Measurements from ENCODE around the gene COG2. TPM values are rescaled to one million over a fixed set of nuclear protein-coding genes. Genes with fewer than 3 reads are reported as not detected.

COG2 gene
- total and polyA plus RNA-seq, 2 of the 13 experiments (the other 11 are each of a cell fraction or from before 2014, with no cell fraction given), result 16.8 to 36.3 TPM

DNA sequence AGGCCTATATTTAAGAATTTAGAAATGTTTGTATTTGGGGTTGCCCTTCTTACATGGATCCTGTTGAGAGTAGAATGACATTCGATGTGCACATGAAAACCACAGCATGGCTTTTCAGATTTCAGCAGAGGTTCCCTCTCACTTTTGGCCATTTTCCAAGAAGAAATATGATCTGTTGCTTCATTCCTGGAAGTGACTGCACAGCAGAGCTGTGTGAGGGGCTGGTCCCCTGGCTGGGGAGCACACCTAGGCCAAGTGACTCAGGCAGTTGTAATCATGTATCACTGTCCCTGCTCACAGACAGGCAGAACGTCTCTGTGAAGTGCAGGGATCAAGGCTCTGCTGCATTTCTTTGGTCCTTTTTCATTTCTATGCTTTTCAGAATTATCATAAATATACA lies 39.3 kb downstream of the COG2 start (continued):
- TF ChIP-seq SETDB1 (CRISPR knock-in tag; IDR thresholded peaks at IDR 0.05; ENCODE audit: borderline replicate concordance) (no peak), GATAD1 (CRISPR knock-in tag; IDR thresholded peaks at IDR 0.05) (peak; percentile 27; the same call in 1 of the 2 replicates), ZNF878 (CRISPR knock-in tag; IDR thresholded peaks at IDR 0.05) (no peak), TBX2 (CRISPR knock-in tag; IDR thresholded peaks at IDR 0.05; ENCODE audit: borderline replicate concordance) (0 out of 2 replicates have a peak, but pooled peaks have one; percentile 37), CREB1 (IDR thresholded peaks at IDR 0.05) (no peak), CREB1 (CRISPR knock-in tag; IDR thresholded peaks at IDR 0.05) (peak; percentile 87), ZNF3 (CRISPR knock-in tag; IDR thresholded peaks at IDR 0.05) (no peak), JARID2 (CRISPR knock-in tag; IDR thresholded peaks at IDR 0.05; ENCODE audit: insufficient replicate concordance) (no peak), HHEX (CRISPR knock-in tag; IDR thresholded peaks at IDR 0.05) (no peak), ATF1 (CRISPR knock-in tag; IDR thresholded peaks at IDR 0.05) (peak; percentile 54; the same call in 1 of the 2 replicates), DNMT1 (CRISPR knock-in tag; IDR thresholded peaks at IDR 0.05) (no peak), HDAC2 (CRISPR knock-in tag; IDR thresholded peaks at IDR 0.05) (no peak), ARNT2 (CRISPR knock-in tag; IDR thresholded peaks at IDR 0.05; ENCODE audit: low read depth) (no peak), KDM6A (CRISPR knock-in tag; IDR thresholded peaks at IDR 0.05; ENCODE audit: low read depth) (no peak), SIX1 (CRISPR knock-in tag; IDR thresholded peaks at IDR 0.05; ENCODE audit: borderline replicate concordance) (peak; percentile 98), FOXM1 (CRISPR knock-in tag; IDR thresholded peaks at IDR 0.05) (no peak), FOSL1 (CRISPR knock-in tag; IDR thresholded peaks at IDR 0.05; ENCODE audit: borderline replicate concordance) (no peak), SMC3 (IDR thresholded peaks at IDR 0.05; ENCODE audit: low read length) (peak; percentile 13; the same call in 1 of the 2 replicates), ZNF264 (CRISPR knock-in tag; IDR thresholded peaks at IDR 0.05) (no peak), NR2F6 (IDR thresholded peaks at IDR 0.05) (no peak), NR2F6 (CRISPR knock-in tag; IDR thresholded peaks at IDR 0.05) (peak; percentile 45; the same call in 1 of the 2 replicates)
- TF ChIP-seq, protein P1, sequence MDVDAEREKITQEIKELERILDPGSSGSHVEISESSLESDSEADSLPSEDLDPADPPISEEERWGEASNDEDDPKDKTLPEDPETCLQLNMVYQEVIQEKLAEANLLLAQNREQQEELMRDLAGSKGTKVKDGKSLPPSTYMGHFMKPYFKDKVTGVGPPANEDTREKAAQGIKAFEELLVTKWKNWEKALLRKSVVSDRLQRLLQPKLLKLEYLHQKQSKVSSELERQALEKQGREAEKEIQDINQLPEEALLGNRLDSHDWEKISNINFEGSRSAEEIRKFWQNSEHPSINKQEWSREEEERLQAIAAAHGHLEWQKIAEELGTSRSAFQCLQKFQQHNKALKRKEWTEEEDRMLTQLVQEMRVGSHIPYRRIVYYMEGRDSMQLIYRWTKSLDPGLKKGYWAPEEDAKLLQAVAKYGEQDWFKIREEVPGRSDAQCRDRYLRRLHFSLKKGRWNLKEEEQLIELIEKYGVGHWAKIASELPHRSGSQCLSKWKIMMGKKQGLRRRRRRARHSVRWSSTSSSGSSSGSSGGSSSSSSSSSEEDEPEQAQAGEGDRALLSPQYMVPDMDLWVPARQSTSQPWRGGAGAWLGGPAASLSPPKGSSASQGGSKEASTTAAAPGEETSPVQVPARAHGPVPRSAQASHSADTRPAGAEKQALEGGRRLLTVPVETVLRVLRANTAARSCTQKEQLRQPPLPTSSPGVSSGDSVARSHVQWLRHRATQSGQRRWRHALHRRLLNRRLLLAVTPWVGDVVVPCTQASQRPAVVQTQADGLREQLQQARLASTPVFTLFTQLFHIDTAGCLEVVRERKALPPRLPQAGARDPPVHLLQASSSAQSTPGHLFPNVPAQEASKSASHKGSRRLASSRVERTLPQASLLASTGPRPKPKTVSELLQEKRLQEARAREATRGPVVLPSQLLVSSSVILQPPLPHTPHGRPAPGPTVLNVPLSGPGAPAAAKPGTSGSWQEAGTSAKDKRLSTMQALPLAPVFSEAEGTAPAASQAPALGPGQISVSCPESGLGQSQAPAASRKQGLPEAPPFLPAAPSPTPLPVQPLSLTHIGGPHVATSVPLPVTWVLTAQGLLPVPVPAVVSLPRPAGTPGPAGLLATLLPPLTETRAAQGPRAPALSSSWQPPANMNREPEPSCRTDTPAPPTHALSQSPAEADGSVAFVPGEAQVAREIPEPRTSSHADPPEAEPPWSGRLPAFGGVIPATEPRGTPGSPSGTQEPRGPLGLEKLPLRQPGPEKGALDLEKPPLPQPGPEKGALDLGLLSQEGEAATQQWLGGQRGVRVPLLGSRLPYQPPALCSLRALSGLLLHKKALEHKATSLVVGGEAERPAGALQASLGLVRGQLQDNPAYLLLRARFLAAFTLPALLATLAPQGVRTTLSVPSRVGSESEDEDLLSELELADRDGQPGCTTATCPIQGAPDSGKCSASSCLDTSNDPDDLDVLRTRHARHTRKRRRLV (CRISPR knock-in tag; IDR thresholded peaks at IDR 0.05), result no peak
- TF ChIP-seq, protein P2, sequence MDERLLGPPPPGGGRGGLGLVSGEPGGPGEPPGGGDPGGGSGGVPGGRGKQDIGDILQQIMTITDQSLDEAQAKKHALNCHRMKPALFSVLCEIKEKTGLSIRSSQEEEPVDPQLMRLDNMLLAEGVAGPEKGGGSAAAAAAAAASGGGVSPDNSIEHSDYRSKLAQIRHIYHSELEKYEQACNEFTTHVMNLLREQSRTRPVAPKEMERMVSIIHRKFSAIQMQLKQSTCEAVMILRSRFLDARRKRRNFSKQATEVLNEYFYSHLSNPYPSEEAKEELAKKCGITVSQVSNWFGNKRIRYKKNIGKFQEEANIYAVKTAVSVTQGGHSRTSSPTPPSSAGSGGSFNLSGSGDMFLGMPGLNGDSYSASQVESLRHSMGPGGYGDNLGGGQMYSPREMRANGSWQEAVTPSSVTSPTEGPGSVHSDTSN (CRISPR knock-in tag; IDR thresholded peaks at IDR 0.05), result no peak
- TF ChIP-seq, protein P3, sequence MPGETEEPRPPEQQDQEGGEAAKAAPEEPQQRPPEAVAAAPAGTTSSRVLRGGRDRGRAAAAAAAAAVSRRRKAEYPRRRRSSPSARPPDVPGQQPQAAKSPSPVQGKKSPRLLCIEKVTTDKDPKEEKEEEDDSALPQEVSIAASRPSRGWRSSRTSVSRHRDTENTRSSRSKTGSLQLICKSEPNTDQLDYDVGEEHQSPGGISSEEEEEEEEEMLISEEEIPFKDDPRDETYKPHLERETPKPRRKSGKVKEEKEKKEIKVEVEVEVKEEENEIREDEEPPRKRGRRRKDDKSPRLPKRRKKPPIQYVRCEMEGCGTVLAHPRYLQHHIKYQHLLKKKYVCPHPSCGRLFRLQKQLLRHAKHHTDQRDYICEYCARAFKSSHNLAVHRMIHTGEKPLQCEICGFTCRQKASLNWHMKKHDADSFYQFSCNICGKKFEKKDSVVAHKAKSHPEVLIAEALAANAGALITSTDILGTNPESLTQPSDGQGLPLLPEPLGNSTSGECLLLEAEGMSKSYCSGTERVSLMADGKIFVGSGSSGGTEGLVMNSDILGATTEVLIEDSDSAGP (CRISPR knock-in tag; IDR thresholded peaks at IDR 0.05; ENCODE audit: borderline replicate concordance), result no peak
- TF ChIP-seq, protein P4, sequence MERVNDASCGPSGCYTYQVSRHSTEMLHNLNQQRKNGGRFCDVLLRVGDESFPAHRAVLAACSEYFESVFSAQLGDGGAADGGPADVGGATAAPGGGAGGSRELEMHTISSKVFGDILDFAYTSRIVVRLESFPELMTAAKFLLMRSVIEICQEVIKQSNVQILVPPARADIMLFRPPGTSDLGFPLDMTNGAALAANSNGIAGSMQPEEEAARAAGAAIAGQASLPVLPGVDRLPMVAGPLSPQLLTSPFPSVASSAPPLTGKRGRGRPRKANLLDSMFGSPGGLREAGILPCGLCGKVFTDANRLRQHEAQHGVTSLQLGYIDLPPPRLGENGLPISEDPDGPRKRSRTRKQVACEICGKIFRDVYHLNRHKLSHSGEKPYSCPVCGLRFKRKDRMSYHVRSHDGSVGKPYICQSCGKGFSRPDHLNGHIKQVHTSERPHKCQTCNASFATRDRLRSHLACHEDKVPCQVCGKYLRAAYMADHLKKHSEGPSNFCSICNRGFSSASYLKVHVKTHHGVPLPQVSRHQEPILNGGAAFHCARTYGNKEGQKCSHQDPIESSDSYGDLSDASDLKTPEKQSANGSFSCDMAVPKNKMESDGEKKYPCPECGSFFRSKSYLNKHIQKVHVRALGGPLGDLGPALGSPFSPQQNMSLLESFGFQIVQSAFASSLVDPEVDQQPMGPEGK (CRISPR knock-in tag; IDR thresholded peaks at IDR 0.05), result peak; percentile 58; the same call in 1 of the 2 replicates
